Measurements from ENCODE around the gene GDPGP1.
"Not testable (repeated sequence)": the region's sequence is repeated elsewhere in the genome, so short reads cannot be mapped to it uniquely, and the experiment has no call there.

Gene GDPGP1, protein sequence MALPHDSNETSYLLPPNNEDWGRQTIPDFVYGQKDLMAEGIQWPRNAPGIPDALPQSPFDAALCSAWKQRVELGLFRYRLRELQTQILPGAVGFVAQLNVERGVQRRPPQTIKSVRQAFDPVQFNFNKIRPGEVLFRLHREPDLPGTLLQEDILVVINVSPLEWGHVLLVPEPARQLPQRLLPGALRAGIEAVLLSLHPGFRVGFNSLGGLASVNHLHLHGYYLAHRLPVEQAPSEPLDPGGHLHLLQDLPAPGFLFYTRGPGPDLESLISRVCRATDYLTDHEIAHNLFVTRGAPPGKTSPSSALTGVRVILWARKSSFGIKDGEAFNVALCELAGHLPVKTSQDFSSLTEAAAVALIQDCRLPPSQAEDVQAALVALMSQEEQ

DNA sequence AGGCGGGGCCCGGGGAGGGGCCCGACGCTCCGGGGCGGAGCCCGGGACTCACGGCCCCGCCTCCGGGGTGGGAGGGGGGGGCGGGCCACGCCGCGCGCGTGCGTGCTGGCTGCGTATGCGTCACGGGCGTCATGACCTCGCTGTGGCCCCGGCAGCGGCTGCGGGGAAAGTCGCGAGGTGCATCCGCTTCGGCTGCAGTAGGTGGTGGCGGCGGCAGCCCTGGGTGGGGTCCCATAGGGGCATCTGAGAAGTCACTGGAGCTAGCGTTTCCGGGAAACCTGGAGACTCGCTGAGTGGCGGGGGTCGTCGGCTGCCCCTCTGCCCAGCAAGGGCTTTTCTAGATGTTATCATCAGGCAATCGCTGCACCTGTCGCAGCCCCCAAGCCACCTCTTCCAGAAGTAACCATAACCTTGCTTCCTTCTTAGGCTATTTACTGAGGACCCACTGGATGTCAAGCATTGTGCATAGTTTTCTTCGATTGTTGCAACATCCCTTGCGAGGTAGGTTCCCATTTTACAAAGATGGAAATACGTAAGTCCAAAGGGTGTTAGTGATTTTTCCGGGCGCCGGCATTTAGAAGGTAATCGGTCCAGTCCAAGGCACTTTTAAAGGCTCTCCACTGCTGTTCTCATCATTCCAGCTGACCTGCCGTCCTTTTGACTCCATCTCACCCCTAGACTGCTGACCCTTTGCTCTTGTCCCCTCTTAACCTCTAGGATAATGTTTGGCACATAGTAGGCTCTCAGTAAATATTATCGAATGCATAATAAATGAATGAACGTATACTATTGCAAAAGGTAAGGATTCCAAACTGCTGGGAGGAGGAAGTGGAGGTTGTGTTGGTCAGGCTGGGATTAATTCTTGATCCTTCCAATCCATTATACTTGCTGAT lies at the start of gene GDPGP1:
GDPGP1 (plus strand) TSS at position 114 of the 893 bp plus-strand sequence. CDS start 6,700 bp downstream, outside the sequence.
- ChIA-PET CTCF (interaction anchor here (1.0 to 4.7 kb wide), 9 partner anchors 8 to 203 kb away, joined by 3 to 59 read pairs (median 3); partner anchors contain the start of genes IDH2 and TTLL13), POLR2A (interaction anchor here (1.1 to 1.5 kb wide), 3 partner anchors 15 to 135 kb away, joined by 4 to 5 read pairs (median 5); partner anchors contain the start of genes SEMA4B and TTLL13)
- TF ChIP-seq, protein P1, sequence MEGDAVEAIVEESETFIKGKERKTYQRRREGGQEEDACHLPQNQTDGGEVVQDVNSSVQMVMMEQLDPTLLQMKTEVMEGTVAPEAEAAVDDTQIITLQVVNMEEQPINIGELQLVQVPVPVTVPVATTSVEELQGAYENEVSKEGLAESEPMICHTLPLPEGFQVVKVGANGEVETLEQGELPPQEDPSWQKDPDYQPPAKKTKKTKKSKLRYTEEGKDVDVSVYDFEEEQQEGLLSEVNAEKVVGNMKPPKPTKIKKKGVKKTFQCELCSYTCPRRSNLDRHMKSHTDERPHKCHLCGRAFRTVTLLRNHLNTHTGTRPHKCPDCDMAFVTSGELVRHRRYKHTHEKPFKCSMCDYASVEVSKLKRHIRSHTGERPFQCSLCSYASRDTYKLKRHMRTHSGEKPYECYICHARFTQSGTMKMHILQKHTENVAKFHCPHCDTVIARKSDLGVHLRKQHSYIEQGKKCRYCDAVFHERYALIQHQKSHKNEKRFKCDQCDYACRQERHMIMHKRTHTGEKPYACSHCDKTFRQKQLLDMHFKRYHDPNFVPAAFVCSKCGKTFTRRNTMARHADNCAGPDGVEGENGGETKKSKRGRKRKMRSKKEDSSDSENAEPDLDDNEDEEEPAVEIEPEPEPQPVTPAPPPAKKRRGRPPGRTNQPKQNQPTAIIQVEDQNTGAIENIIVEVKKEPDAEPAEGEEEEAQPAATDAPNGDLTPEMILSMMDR (IDR thresholded peaks at IDR 0.05; ENCODE audit: insufficient read depth, low read length, missing control alignments) = no peak
- DNase-seq (ENCODE audit: low read depth, low spot score) = no peak
- peak within 1 kb of the TSS; percentile 83 for H3K4me3 ChIP-seq (ENCODE audit: low read depth, low read length)

DNA sequence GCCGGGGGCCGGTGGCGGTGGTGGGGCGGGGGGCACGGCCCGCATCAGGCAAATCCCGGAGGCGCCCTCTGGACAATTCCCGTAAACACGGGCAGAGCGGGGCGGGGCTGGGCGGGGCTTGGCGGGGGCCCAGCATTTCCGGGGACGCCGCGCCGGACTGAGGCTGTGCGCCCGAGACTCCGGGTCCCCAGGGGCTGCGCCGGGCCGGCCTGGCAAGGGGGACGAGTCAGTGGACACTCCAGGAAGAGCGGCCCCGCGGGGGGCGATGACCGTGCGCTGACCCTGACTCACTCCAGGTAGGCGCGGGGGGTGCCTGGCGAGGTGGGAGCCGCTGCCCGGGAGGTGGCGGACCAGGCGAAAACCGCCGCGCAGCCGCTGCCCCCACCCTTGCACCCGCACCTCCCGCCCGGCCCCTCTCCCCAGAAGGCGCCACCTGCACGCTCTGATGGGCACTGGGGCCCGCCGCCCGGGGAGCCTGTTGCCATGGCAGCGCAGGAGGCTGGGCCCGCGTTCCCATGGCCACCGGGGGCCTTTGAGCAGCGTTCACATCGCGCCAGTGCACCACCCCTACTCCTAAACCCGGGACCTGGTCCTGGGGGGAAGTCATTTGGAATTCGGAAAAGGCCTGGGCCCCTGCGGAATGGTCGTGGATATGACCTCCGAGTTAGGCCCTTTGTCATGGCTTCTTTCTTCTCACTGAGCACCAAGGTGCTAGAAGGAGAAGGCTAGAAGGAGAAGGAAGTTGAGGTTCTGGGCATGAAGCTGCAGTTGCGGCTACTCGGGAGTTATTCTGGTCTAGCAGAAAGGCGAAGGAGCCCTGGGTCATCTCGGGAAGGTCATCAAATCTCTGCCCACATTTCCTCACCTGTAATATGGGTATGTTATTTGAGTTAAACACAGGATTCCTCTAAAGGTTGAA lies 49.0 kb upstream of the GDPGP1 start:
- H3K4me3 ChIP-seq (ENCODE audit: low read depth, low read length) = peak overlapping the region; percentile 64
- CTCF ChIA-PET = interaction anchor here (1.1 to 1.2 kb wide), 2 partner anchors 13 to 48 kb away, joined by 3 read pairs; no protein-coding TSS in a partner anchor
- POLR2A ChIA-PET = no interaction called here
- TF ChIP-seq, protein P1 (IDR thresholded peaks at IDR 0.05; ENCODE audit: insufficient read depth, low read length, missing control alignments) = no peak
- DNase-seq (ENCODE audit: low read depth, low spot score) = no peak

DNA sequence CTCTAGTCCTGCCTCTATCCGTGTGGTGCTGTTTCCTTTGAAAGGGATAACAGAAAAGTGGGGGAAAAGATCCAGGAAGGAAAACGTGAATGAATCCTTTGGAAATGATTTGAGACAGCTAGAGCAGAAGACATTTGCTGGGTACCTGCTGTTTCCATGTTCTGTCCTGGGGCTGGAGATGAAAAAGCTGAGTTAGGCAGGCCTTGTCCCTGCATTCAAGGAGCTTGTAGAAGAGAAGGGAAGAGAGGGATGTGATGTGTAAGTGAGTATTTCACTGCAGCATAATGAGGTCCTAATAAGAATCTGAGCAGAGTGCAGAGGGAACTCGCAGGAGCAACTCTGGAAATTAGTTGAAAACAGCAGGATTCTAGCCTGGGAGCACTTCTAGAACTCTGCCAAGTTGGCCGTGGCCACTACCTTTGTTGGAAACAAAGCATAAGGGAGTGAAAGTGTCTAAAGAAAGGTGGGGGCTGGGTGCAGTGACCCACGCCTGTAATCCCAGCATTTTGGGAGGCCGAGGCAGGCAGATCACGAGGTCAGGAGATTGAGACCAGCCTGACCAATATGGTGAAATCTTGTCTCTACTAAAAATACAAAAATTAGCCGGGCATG lies 46.6 kb upstream of the GDPGP1 start:
- H3K4me3 ChIP-seq (ENCODE audit: low read depth, low read length) = no peak overlapping the region
- TF ChIP-seq, protein P1 (IDR thresholded peaks at IDR 0.05; ENCODE audit: insufficient read depth, low read length, missing control alignments) = no peak
- no peak for DNase-seq (ENCODE audit: low read depth, low spot score)
- CTCF ChIA-PET = interaction anchor here (0.8 to 1.4 kb wide), 3 partner anchors 13 to 34 kb away, joined by 3 to 5 read pairs (median 3); partner anchors contain the start of gene SEMA4B
- POLR2A ChIA-PET = no interaction called here

DNA sequence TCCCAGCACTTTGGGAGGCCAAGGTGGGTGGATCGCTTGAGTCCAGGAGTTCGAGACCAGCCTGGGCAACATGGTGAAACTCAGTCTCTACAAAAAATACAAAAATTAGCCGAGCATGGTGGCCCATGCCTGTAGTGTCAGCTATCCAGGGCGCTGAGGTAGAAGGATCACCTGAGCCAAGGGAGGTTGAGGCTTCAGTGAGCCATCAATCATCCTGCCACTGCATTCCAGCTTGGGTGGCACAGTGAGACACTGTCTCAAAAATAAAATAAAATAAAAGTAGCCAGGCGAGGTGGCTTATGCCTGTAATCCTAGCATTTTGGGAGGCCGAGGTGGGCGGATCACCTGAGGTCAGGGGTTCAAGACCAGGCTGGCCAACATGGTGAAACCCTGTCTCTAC lies 45.9 kb upstream of the GDPGP1 start:
- DNase-seq (ENCODE audit: low read depth, low spot score); H3K4me3 ChIP-seq (ENCODE audit: low read depth, low read length); CTCF ChIA-PET; POLR2A ChIA-PET: not testable (repeated sequence)

DNA sequence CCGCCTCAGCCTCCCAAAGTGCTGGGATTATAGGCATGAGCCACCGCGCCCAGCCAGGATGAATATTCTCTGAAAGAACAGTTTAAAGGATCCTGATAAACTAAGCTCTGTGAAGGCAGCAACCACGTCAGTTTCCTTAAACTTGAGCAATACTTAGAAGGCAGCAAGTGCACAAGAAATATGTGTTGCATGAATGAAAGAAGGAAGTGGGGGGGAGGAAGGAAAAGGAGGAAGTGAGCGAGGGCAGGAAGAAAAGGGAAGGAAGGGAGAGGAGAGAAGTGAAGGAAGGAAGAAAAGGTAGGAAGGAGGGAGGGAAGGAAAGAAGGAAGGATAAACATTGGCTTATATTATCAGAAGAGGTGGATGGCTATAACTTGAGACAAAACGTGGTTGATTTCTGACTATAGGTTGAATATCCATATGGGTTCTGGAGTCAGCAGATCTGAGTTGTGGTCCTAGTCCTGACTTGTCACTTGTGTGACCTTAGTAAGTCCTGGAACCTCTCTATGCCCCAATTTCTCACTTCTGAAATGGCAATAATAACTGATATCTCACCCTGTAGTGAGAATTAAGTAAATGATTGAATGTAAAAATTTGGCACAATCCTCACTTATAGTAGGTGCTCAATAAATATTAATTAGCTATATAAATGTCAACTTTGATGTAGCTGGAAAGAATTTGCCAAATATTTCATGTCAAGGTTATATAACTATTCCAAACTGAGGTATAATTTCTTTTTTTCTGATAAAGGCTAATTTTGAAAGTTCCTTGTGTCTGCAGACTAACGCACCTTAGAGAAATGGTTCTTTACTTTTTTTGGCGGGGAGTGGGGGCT lies 44.9 kb upstream of the GDPGP1 start:
- TF ChIP-seq, protein P1 (IDR thresholded peaks at IDR 0.05; ENCODE audit: insufficient read depth, low read length, missing control alignments) = no peak
- no peak for DNase-seq (ENCODE audit: low read depth, low spot score)
- ChIA-PET POLR2A (no interaction called here), CTCF (interaction anchor here (1.3 to 1.8 kb wide), 2 partner anchors 11 to 13 kb away, joined by 3 to 6 read pairs; no protein-coding TSS in a partner anchor)
- no peak overlapping the region for H3K4me3 ChIP-seq (ENCODE audit: low read depth, low read length)

All from AG04449 (cell line).